Measurements from ENCODE around the gene UGT1A6. TPM values are rescaled to one million over a fixed set of nuclear protein-coding genes. Genes with fewer than 3 reads are reported as not detected.
A peak's percentile ranks its signal among the peaks of the same experiment; 100 is the strongest.

Gene UGT1A6
- total and polyA plus RNA-seq, 2 of the 13 experiments (the other 11 are each of a cell fraction or from before 2014, with no cell fraction given): 0.25 TPM; not detected in 1

GRCh38 chr2:233756429-233757081 lies 63.9 kb downstream of the UGT1A6 start (continued):
- TF ChIP-seq REPIN1 (CRISPR knock-in tag; IDR thresholded peaks at IDR 0.05; ENCODE audit: borderline replicate concordance, low read depth): peak; percentile 79
- TF ChIP-seq NBN (conservative IDR thresholded peaks at IDR 0.05): no peak
- no peak for TF ChIP-seq ZBTB1 (CRISPR knock-in tag; IDR thresholded peaks at IDR 0.05; ENCODE audit: borderline replicate concordance)
- TF ChIP-seq REXO4 (CRISPR knock-in tag; IDR thresholded peaks at IDR 0.05; ENCODE audit: borderline replicate concordance): no peak
- TF ChIP-seq FOXJ3 (CRISPR knock-in tag; IDR thresholded peaks at IDR 0.05; ENCODE audit: borderline replicate concordance): peak; percentile 96
- TF ChIP-seq RBM22 (optimal IDR thresholded peaks at IDR 0.05; ENCODE audit: low read length): no peak
- no peak for TF ChIP-seq ZSCAN22 (CRISPR knock-in tag; IDR thresholded peaks at IDR 0.05)
- TF ChIP-seq GATAD1 (CRISPR knock-in tag; IDR thresholded peaks at IDR 0.05): peak; percentile 55
- TF ChIP-seq MED13 (CRISPR knock-in tag; IDR thresholded peaks at IDR 0.05): no peak
- no peak for TF ChIP-seq EED (CRISPR knock-in tag; IDR thresholded peaks at IDR 0.05)
- peak; percentile 97 for TF ChIP-seq HOXA5 (CRISPR knock-in tag; IDR thresholded peaks at IDR 0.05)
- TF ChIP-seq CENPBD1 (CRISPR knock-in tag; IDR thresholded peaks at IDR 0.05; ENCODE audit: borderline replicate concordance, low read depth): no peak
- no peak for TF ChIP-seq DNMT1 (CRISPR knock-in tag; IDR thresholded peaks at IDR 0.05)
- TF ChIP-seq ETS1 (CRISPR knock-in tag; IDR thresholded peaks at IDR 0.05): no peak
- no peak for TF ChIP-seq USF2 (IDR thresholded peaks at IDR 0.05; ENCODE audit: low read depth, low read length)
- no peak for TF ChIP-seq USF2 (CRISPR knock-in tag; IDR thresholded peaks at IDR 0.05; ENCODE audit: borderline replicate concordance)
- TF ChIP-seq ZNF709 (CRISPR knock-in tag; IDR thresholded peaks at IDR 0.05): no peak
- no peak for TF ChIP-seq TERF1 (CRISPR knock-in tag; IDR thresholded peaks at IDR 0.05)
- TF ChIP-seq ZBTB2 (CRISPR knock-in tag; IDR thresholded peaks at IDR 0.05; ENCODE audit: low read depth): peak; percentile 62; the same call in 1 of the 2 replicates
- TF ChIP-seq MBNL3 (CRISPR knock-in tag; conservative IDR thresholded peaks at IDR 0.05): no peak
- TF ChIP-seq ZNF101 (CRISPR knock-in tag; IDR thresholded peaks at IDR 0.05; ENCODE audit: borderline replicate concordance, low read depth): no peak

Data from HepG2 (cell line).